SK-N-SH treated with all-trans-retinoic acid at 6 μM for 48 hours (cell line): ENCODE measurements around the gene SMO.

ENCODE experiments used
- ATAC-seq: fragments of 200-7000 bp; cut with Tn5 transposase; 3 replicates; pipeline ENCODE4 v1.9.1; 2020; ENCODE audit warnings: mild to moderate bottlenecking, moderate library complexity
- ARNTL ChIP-seq: fragments of 450-650 bp; formaldehyde crosslinking; IDR thresholded peaks from 2 replicates; pipeline ENCODE4 v1.5.0; 2020; ENCODE audit warnings: low read depth, mild to moderate bottlenecking, moderate library complexity, borderline replicate concordance
- BACH2 ChIP-seq: fragments of 250-450 bp; sonication (Bioruptor Pico); IDR thresholded peaks from 2 replicates; pipeline ENCODE4 v1.9.0; 2021; ENCODE audit warnings: mild to moderate bottlenecking, borderline replicate concordance
- ESRRG ChIP-seq: fragments of 250-450 bp; sonication (Bioruptor Pico); IDR thresholded peaks from 2 replicates; pipeline ENCODE4 v1.6.1; 2021; ENCODE audit warnings: mild to moderate bottlenecking
- GLIS3 ChIP-seq: fragments of 250-450 bp; sonication (Bioruptor Pico); IDR thresholded peaks from 2 replicates; pipeline ENCODE4 v1.5.0; 2020; ENCODE audit warnings: mild to moderate bottlenecking, moderate library complexity
- OSR1 ChIP-seq: fragments of 250-450 bp; sonication (Bioruptor Pico); IDR thresholded peaks from 2 replicates; pipeline ENCODE4 v1.8.0; 2022; ENCODE audit warnings: moderate library complexity, mild to moderate bottlenecking, inconsistent platforms
- PPARA ChIP-seq: fragments of 250-450 bp; sonication (Bioruptor Pico); IDR thresholded peaks from 2 replicates; pipeline ENCODE4 v1.5.0; 2020; ENCODE audit warnings: mild to moderate bottlenecking, borderline replicate concordance
- RARB ChIP-seq: fragments of 250-450 bp; sonication (Bioruptor Pico); IDR thresholded peaks from 2 replicates; pipeline ENCODE4 v1.8.0; 2021; ENCODE audit warnings: mild to moderate bottlenecking, moderate library complexity
- SNAI2 ChIP-seq: fragments of 250-450 bp; sonication (Bioruptor Pico); IDR thresholded peaks from 2 replicates; pipeline ENCODE4 v1.5.0; 2020; ENCODE audit warnings: mild to moderate bottlenecking, moderate library complexity
- TCF4 ChIP-seq: fragments of 250-450 bp; sonication (Bioruptor Pico); IDR thresholded peaks from 2 replicates; pipeline ENCODE4 v1.8.0; 2021; ENCODE audit warnings: mild to moderate bottlenecking, moderate library complexity, borderline replicate concordance
- TOX ChIP-seq: fragments of 250-450 bp; sonication (Bioruptor Pico); IDR thresholded peaks from 2 replicates; pipeline ENCODE4 v1.8.0; 2021; ENCODE audit warnings: mild to moderate bottlenecking, moderate library complexity, borderline replicate concordance
- ZC3H10 ChIP-seq: fragments of 250-450 bp; sonication (Bioruptor Pico); IDR thresholded peaks from 2 replicates; pipeline ENCODE4 v1.5.1; 2021; ENCODE audit warnings: mild to moderate bottlenecking, moderate library complexity
- ZFP3 ChIP-seq: fragments of 250-450 bp; sonication (Bioruptor Pico); IDR thresholded peaks from 2 replicates; pipeline ENCODE4 v1.5.0; 2020; ENCODE audit warnings: mild to moderate bottlenecking, moderate library complexity
- ZFP30 ChIP-seq: fragments of 450-650 bp; formaldehyde crosslinking; IDR thresholded peaks from 2 replicates; pipeline ENCODE4 v1.5.0; 2022; ENCODE audit warnings: mild to moderate bottlenecking, moderate library complexity
- ZNF565 ChIP-seq: fragments of 450-650 bp; formaldehyde crosslinking; conservative IDR thresholded peaks from 2 replicates; pipeline ENCODE4 v1.5.0; 2020; ENCODE audit warnings: low read depth, mild to moderate bottlenecking, moderate library complexity
- ZNF70 ChIP-seq: fragments of 450-650 bp; formaldehyde crosslinking; IDR thresholded peaks from 2 replicates; pipeline ENCODE4 v1.5.0; 2020; ENCODE audit warnings: mild to moderate bottlenecking, moderate library complexity
- ZNF8 ChIP-seq: fragments of 450-650 bp; formaldehyde crosslinking; IDR thresholded peaks from 2 replicates; pipeline ENCODE4 v1.5.0; 2020; ENCODE audit warnings: mild to moderate bottlenecking, moderate library complexity
- TF ChIP-seq, protein P1 (sequence below): fragments of 250-450 bp; sonication (Bioruptor Pico); IDR thresholded peaks from 2 replicates; pipeline ENCODE4 v1.5.1; 2020; ENCODE audit warnings: low read depth, mild to moderate bottlenecking, moderate library complexity
- TF ChIP-seq, protein P2 (sequence below): fragments of 250-450 bp; sonication (Bioruptor Pico); IDR thresholded peaks from 2 replicates; pipeline ENCODE4 v1.8.0; 2020; ENCODE audit warnings: mild to moderate bottlenecking, moderate library complexity, borderline replicate concordance
- TF ChIP-seq, protein P3 (sequence below): fragments of 250-450 bp; sonication (Bioruptor Pico); IDR thresholded peaks from 2 replicates; pipeline ENCODE4 v1.8.0; 2021; ENCODE audit warnings: low read depth, mild to moderate bottlenecking, moderate library complexity, borderline replicate concordance
- TF ChIP-seq, protein P4 (sequence below): fragments of 250-450 bp; sonication (Bioruptor Pico); IDR thresholded peaks from 2 replicates; pipeline ENCODE4 v1.5.0; 2020; ENCODE audit warnings: mild to moderate bottlenecking, moderate library complexity
- TF ChIP-seq, protein P5 (sequence below): fragments of 250-450 bp; sonication (Bioruptor Pico); IDR thresholded peaks from 2 replicates; pipeline ENCODE4 v1.5.1; 2021; ENCODE audit warnings: mild to moderate bottlenecking, moderate library complexity

Gene SMO

DNA sequence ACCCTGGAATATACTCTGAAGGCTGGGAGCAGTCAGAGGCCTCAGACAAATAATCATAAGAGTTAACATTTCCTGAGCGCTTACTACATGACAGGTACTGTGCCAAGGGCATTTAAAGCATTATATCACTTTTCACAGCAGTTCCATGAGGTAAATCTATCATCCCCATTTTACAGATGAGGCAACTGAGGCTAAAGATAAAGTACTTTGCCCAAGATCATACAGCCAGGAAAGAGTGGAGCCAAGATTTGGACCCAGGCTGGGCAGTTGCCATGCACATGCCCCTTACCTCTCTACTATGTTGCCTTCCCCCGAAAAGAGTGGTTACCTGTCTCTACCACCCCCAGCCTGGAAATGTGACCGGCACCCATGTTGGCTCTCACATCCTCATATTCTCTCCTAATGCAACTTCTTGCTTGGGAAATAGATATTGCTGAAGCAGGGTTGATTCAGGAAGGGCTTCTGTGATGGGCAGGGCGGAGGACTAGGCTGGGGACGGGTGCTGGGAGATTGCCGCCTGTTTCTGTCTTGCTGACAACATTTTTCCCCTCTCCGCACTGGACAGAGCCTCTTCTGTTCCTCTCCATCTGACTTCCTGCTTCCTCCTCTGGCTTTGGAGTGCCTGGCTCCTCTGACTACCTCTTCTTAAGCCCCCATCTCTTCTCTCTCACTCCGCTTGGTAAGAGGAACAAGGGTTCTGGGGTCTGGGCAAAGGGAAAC lies 13.8 kb downstream of the SMO start:
- ATAC-seq = no peak

DNA sequence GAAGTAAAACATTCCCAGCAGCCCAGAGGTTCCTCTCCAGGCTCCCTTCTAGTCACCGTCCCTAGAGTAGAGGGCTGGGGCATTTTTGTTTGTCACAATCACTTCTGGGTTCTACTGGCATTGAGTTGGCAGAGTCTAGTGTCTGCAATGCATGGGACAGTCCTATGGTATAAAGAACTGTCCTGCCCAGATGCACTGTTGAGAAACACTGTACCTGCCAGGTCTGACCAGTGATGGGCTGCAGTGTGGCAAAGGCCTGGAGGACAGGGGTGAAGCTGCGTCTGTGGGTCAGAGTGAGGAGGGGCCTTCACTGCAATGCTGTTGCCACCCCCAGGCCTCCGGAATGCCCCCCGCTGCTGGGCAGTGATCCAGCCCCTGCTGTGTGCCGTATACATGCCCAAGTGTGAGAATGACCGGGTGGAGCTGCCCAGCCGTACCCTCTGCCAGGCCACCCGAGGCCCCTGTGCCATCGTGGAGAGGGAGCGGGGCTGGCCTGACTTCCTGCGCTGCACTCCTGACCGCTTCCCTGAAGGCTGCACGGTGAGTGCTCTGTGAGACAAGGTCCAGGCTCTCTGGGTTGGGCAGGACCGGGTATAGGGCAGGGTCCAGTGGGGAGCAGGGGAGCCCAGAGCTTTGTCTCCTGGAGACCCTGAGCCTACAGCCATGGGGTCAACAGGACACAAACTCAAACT lies 14.8 kb downstream of the SMO start:
- ATAC-seq = no peak; the same call in 1 of the 3 replicates
- TF ChIP-seq, protein P1, sequence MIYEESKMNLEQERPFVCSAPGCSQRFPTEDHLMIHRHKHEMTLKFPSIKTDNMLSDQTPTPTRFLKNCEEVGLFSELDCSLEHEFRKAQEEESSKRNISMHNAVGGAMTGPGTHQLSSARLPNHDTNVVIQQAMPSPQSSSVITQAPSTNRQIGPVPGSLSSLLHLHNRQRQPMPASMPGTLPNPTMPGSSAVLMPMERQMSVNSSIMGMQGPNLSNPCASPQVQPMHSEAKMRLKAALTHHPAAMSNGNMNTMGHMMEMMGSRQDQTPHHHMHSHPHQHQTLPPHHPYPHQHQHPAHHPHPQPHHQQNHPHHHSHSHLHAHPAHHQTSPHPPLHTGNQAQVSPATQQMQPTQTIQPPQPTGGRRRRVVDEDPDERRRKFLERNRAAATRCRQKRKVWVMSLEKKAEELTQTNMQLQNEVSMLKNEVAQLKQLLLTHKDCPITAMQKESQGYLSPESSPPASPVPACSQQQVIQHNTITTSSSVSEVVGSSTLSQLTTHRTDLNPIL (CRISPR knock-in tag) = no peak
- TF ChIP-seq, protein P2, sequence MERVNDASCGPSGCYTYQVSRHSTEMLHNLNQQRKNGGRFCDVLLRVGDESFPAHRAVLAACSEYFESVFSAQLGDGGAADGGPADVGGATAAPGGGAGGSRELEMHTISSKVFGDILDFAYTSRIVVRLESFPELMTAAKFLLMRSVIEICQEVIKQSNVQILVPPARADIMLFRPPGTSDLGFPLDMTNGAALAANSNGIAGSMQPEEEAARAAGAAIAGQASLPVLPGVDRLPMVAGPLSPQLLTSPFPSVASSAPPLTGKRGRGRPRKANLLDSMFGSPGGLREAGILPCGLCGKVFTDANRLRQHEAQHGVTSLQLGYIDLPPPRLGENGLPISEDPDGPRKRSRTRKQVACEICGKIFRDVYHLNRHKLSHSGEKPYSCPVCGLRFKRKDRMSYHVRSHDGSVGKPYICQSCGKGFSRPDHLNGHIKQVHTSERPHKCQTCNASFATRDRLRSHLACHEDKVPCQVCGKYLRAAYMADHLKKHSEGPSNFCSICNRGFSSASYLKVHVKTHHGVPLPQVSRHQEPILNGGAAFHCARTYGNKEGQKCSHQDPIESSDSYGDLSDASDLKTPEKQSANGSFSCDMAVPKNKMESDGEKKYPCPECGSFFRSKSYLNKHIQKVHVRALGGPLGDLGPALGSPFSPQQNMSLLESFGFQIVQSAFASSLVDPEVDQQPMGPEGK (CRISPR knock-in tag) = no peak
- TF ChIP-seq ZFP3 (CRISPR knock-in tag) = no peak
- no peak for TF ChIP-seq PPARA (CRISPR knock-in tag)
- TF ChIP-seq BACH2 (CRISPR knock-in tag) = no peak
- no peak for TF ChIP-seq ZNF8 (CRISPR knock-in tag)
- no peak for TF ChIP-seq ZNF565 (CRISPR knock-in tag)
- TF ChIP-seq RARB (CRISPR knock-in tag) = no peak
- no peak for TF ChIP-seq OSR1
- TF ChIP-seq, protein P3, sequence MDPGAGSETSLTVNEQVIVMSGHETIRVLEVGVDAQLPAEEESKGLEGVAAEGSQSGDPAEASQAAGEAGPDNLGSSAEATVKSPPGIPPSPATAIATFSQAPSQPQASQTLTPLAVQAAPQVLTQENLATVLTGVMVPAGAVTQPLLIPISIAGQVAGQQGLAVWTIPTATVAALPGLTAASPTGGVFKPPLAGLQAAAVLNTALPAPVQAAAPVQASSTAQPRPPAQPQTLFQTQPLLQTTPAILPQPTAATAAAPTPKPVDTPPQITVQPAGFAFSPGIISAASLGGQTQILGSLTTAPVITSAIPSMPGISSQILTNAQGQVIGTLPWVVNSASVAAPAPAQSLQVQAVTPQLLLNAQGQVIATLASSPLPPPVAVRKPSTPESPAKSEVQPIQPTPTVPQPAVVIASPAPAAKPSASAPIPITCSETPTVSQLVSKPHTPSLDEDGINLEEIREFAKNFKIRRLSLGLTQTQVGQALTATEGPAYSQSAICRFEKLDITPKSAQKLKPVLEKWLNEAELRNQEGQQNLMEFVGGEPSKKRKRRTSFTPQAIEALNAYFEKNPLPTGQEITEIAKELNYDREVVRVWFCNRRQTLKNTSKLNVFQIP (CRISPR knock-in tag) = no peak
- no peak for TF ChIP-seq ARNTL (CRISPR knock-in tag)

More for the DNA sequence above, 13.8 kb downstream of the SMO start:
- TF ChIP-seq TOX (CRISPR knock-in tag) = no peak
- no peak for TF ChIP-seq ZC3H10
- no peak for TF ChIP-seq TCF4 (CRISPR knock-in tag)
- TF ChIP-seq GLIS3 (CRISPR knock-in tag) = no peak
- TF ChIP-seq, protein P2 (CRISPR knock-in tag) = no peak
- TF ChIP-seq ESRRG (CRISPR knock-in tag) = no peak
- TF ChIP-seq ZFP3 (CRISPR knock-in tag) = no peak
- TF ChIP-seq, protein P4, sequence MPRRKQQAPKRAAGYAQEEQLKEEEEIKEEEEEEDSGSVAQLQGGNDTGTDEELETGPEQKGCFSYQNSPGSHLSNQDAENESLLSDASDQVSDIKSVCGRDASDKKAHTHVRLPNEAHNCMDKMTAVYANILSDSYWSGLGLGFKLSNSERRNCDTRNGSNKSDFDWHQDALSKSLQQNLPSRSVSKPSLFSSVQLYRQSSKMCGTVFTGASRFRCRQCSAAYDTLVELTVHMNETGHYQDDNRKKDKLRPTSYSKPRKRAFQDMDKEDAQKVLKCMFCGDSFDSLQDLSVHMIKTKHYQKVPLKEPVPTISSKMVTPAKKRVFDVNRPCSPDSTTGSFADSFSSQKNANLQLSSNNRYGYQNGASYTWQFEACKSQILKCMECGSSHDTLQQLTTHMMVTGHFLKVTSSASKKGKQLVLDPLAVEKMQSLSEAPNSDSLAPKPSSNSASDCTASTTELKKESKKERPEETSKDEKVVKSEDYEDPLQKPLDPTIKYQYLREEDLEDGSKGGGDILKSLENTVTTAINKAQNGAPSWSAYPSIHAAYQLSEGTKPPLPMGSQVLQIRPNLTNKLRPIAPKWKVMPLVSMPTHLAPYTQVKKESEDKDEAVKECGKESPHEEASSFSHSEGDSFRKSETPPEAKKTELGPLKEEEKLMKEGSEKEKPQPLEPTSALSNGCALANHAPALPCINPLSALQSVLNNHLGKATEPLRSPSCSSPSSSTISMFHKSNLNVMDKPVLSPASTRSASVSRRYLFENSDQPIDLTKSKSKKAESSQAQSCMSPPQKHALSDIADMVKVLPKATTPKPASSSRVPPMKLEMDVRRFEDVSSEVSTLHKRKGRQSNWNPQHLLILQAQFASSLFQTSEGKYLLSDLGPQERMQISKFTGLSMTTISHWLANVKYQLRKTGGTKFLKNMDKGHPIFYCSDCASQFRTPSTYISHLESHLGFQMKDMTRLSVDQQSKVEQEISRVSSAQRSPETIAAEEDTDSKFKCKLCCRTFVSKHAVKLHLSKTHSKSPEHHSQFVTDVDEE (CRISPR knock-in tag) = no peak
- no peak for TF ChIP-seq ZNF70 (CRISPR knock-in tag)
- TF ChIP-seq SNAI2 (CRISPR knock-in tag) = no peak
- no peak for TF ChIP-seq PPARA (CRISPR knock-in tag)
- TF ChIP-seq ZFP30 = no peak
- no peak for TF ChIP-seq OSR1
- TF ChIP-seq, protein P3 (CRISPR knock-in tag) = no peak
- TF ChIP-seq ZNF8 (CRISPR knock-in tag) = no peak
- TF ChIP-seq, protein P1 (CRISPR knock-in tag) = no peak
- TF ChIP-seq, protein P5, sequence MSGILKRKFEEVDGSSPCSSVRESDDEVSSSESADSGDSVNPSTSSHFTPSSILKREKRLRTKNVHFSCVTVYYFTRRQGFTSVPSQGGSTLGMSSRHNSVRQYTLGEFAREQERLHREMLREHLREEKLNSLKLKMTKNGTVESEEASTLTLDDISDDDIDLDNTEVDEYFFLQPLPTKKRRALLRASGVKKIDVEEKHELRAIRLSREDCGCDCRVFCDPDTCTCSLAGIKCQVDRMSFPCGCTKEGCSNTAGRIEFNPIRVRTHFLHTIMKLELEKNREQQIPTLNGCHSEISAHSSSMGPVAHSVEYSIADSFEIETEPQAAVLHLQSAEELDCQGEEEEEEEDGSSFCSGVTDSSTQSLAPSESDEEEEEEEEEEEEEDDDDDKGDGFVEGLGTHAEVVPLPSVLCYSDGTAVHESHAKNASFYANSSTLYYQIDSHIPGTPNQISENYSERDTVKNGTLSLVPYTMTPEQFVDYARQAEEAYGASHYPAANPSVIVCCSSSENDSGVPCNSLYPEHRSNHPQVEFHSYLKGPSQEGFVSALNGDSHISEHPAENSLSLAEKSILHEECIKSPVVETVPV (CRISPR knock-in tag) = no peak
